Urinary bladder (tissue), 4 donors: ENCODE measurements around the gene SLC23A2. TPM values are rescaled to one million over a fixed set of nuclear protein-coding genes. Genes with fewer than 3 reads are reported as not detected.
"Not testable (repeated sequence)": the region's sequence is repeated elsewhere in the genome, so short reads cannot be mapped to it uniquely, and the experiment has no call there.

ENCODE experiments used
- DNase-seq: peaks from one replicate; pipeline ENCODE4 v3.0.0-alpha.2; 2015; ENCODE audit errors: extremely low spot score
- H3K27ac ChIP-seq: one replicate; pipeline ENCODE4 v1.5.1; 2013; ENCODE audit warnings: low read depth, mild to moderate bottlenecking, moderate library complexity
- H3K36me3 ChIP-seq: one replicate; pipeline ENCODE4 v1.6.1; 2013; ENCODE audit warnings: mild to moderate bottlenecking, moderate library complexity; ENCODE audit not compliant: insufficient read depth
- H3K4me1 ChIP-seq: one replicate; pipeline ENCODE4 v1.6.1; 2013; ENCODE audit warnings: mild to moderate bottlenecking, moderate library complexity; ENCODE audit not compliant: insufficient read depth
- H3K4me3 ChIP-seq: one replicate; pipeline ENCODE4 v1.5.1; 2013; ENCODE audit warnings: low read depth, low read length
- WGBS: extraction: QIAGEN DNeasy Blood & Tissue Kit; methylation state at CpG from one replicate; pipeline ENCODE4 v1.1.7; 2013; 5-methylcytosine and 5-hydroxymethylcytosine counted together
- polyA plus RNA-seq: library from polyadenylated mRNA; stranded (reverse); fragments of 200-250 nt; gene quantifications from one replicate; pipeline ENCODE4 v1.2.3, GENCODE V29; 2013
- total RNA-seq: library from RNA; depleted of rRNA; stranded (reverse); fragments of >200 nt; gene quantifications from one replicate; pipeline ENCODE4 v1.2.3, GENCODE V29; 2014
- donor health status: healthy with polysubstance abuse.
- donor health status: healthy.

The SLC23A2 gene
- total and polyA plus RNA-seq, 2 donors: 17.5 to 22.7 TPM

- Histone ChIP-seq H3K4me1 (no peaks in the 10 kb centered on the region), H3K36me3 (no peaks in the 10 kb centered on the region), H3K27ac (no peak overlapping the region), H3K4me3 (no peak overlapping the region)
- DNase-seq: no peak
- WGBS: 83% methylated on average over 10 of the region's 10 CpGs
These were observed 29.3 kb upstream of the SLC23A2 start for GRCh38 chr20:5030348-5031205.

- not testable (repeated sequence) for H3K4me3 ChIP-seq, DNase-seq, H3K36me3 ChIP-seq, H3K27ac ChIP-seq, H3K4me1 ChIP-seq
- 94% methylated on average over 4 of the region's 4 CpGs for WGBS
These were observed 27.1 kb upstream of the SLC23A2 start for GRCh38 chr20:5028258-5029059.

GRCh38 chr20:5024982-5025381 is 23.7 kb upstream of the SLC23A2 start:
- no peak for DNase-seq
- Histone ChIP-seq H3K36me3 (no peaks in the 10 kb centered on the region), H3K4me3 (no peak overlapping the region), H3K27ac (no peak overlapping the region), H3K4me1 (no peaks in the 10 kb centered on the region)
- WGBS: 89% methylated on average over 4 of the region's 4 CpGs

- no peak for DNase-seq
- H3K36me3 ChIP-seq: no peaks in the 10 kb centered on the region
- H3K27ac ChIP-seq: no peak overlapping the region
- no peak overlapping the region for H3K4me3 ChIP-seq
- 77% methylated on average over 6 of the region's 6 CpGs for WGBS
- H3K4me1 ChIP-seq: no peaks in the 10 kb centered on the region
These were observed 22.8 kb upstream of the SLC23A2 start for GRCh38 chr20:5024103-5024502.

GRCh38 chr20:5023171-5023570 is 21.9 kb upstream of the SLC23A2 start:
- H3K36me3 ChIP-seq, DNase-seq, H3K27ac ChIP-seq, H3K4me3 ChIP-seq, H3K4me1 ChIP-seq: not testable (repeated sequence)
- 94% methylated on average over 4 of the region's 4 CpGs for WGBS

GRCh38 chr20:5020760-5021159 is 19.4 kb upstream of the SLC23A2 start:
- Histone ChIP-seq H3K4me1 (no peaks in the 10 kb centered on the region), H3K27ac (no peak overlapping the region), H3K4me3 (no peak overlapping the region), H3K36me3 (no peaks in the 10 kb centered on the region)
- DNase-seq: no peak
- WGBS: 74% methylated on average over 5 of the region's 5 CpGs

GRCh38 chr20:5013682-5014447 is 12.6 kb upstream of the SLC23A2 start:
- H3K36me3 ChIP-seq: no peaks in the 10 kb centered on the region
- DNase-seq: no peak
- WGBS: 87% methylated on average over 8 of the region's 8 CpGs
- no peaks in the 10 kb centered on the region for H3K4me1 ChIP-seq
- no peak overlapping the region for H3K27ac ChIP-seq
- no peak overlapping the region for H3K4me3 ChIP-seq

GRCh38 chr20:5008759-5009158 is 7.4 kb upstream of the SLC23A2 start:
- WGBS: 41% methylated on average over 5 of the region's 5 CpGs
- H3K4me1 ChIP-seq: peaks cover 2% of the 10 kb centered on the region

GRCh38 chr20:5005326-5005725 is 4.0 kb upstream of the SLC23A2 start:
- H3K4me1 ChIP-seq: peaks cover 2% of the 10 kb centered on the region
- H3K4me3 ChIP-seq: no peak overlapping the region
- DNase-seq: no peak
- 71% methylated on average over 4 of the region's 4 CpGs for WGBS
- H3K27ac ChIP-seq: no peak overlapping the region
- H3K36me3 ChIP-seq: no peaks in the 10 kb centered on the region

More at GRCh38 chr20:5008759-5009158, 7.4 kb upstream of the SLC23A2 start:
- no peak for DNase-seq
- Histone ChIP-seq H3K36me3 (no peaks in the 10 kb centered on the region), H3K4me3 (no peak overlapping the region), H3K27ac (no peak overlapping the region)

- not testable (repeated sequence) for H3K27ac ChIP-seq
- 93% methylated on average over 8 of the region's 8 CpGs for WGBS
These were observed 3.5 kb upstream of the SLC23A2 start for GRCh38 chr20:5004825-5005224.

GRCh38 chr20:5003626-5004025 is 2.3 kb upstream of the SLC23A2 start:
- no peak overlapping the region for H3K4me3 ChIP-seq
- H3K36me3 ChIP-seq: no peaks in the 10 kb centered on the region
- DNase-seq: no peak
- no peak overlapping the region for H3K27ac ChIP-seq
- peaks cover 5% of the 10 kb centered on the region for H3K4me1 ChIP-seq
- 43% methylated on average over 3 of the region's 3 CpGs for whole genome bisulfite sequencing

More at GRCh38 chr20:5004825-5005224, 3.5 kb upstream of the SLC23A2 start:
- not testable (repeated sequence) for H3K36me3 ChIP-seq, H3K4me3 ChIP-seq, DNase-seq, H3K4me1 ChIP-seq

- Histone ChIP-seq H3K4me1 (peaks cover 4% of the 10 kb centered on the region), H3K36me3 (no peaks in the 10 kb centered on the region), H3K27ac (no peak overlapping the region), H3K4me3 (no peak overlapping the region)
- DNase-seq: no peak
- 19% methylated on average over 5 of the region's 5 CpGs for WGBS
These were observed 735 bp upstream of the SLC23A2 start for GRCh38 chr20:5002077-5002413.

GRCh38 chr20:5000263-5001173 is 792 bp downstream of the SLC23A2 start:
- Histone ChIP-seq H3K4me3 (peak overlapping the region; percentile 99), H3K4me1 (peaks cover 4% of the 10 kb centered on the region), H3K36me3 (no peaks in the 10 kb centered on the region), H3K27ac (peak overlapping the region; percentile 70)
- WGBS: 3% methylated on average over 53 of the region's 53 CpGs
- DNase-seq: no peak
